HepG2 (cell line): ENCODE results near the gene GALK2. TPM values are rescaled to one million over a fixed set of nuclear protein-coding genes. Genes with fewer than 3 reads are reported as not detected.

Experiments
- CAMTA2 ChIP-seq: sonication (generic); formaldehyde crosslinking; IDR thresholded peaks from 2 replicates; pipeline ENCODE4 v1.4.0; 2020; ENCODE audit warnings: mild to moderate bottlenecking, missing genetic modification reagents, borderline replicate concordance
- ELF1 ChIP-seq: sonication (generic); formaldehyde crosslinking; IDR thresholded peaks from 2 replicates; pipeline ENCODE4 v1.4.0; 2020; ENCODE audit warnings: missing genetic modification reagents
- ETV6 ChIP-seq: sonication (generic); formaldehyde crosslinking; conservative IDR thresholded peaks from 2 replicates; pipeline ENCODE4 v1.4.0; 2020; ENCODE audit warnings: missing genetic modification reagents
- GABPA ChIP-seq, 2 experiments: IDR thresholded peaks; 2 replicates each; pipeline ENCODE4 v1.6.1; 2011 to 2016; ENCODE audit warnings: low read depth in 2 of 2, low read length in 1 of 2, missing biosample characterization in 1 of 2, missing genetic modification characterization in 1 of 2
- GZF1 ChIP-seq: sonication (generic); formaldehyde crosslinking; IDR thresholded peaks from 2 replicates; pipeline ENCODE4 v1.5.1; 2020; ENCODE audit warnings: mild to moderate bottlenecking, missing genetic modification reagents
- HES4 ChIP-seq: sonication (generic); formaldehyde crosslinking; IDR thresholded peaks from 2 replicates; pipeline ENCODE4 v1.9.0; 2021; ENCODE audit warnings: mild to moderate bottlenecking, missing genetic modification reagents, borderline replicate concordance
- KDM1A ChIP-seq: IDR thresholded peaks from 2 replicates; pipeline ENCODE4 v1.6.1; 2016; ENCODE audit warnings: missing compliant biosample characterization
- KDM3A ChIP-seq: IDR thresholded peaks from 2 replicates; pipeline ENCODE4 v1.6.1; 2018; ENCODE audit warnings: low read depth, missing compliant biosample characterization
- RNF2 ChIP-seq: fragments of 450-650 bp; conservative IDR thresholded peaks from 2 replicates; pipeline ENCODE4 v1.6.1; 2016; ENCODE audit warnings: low read depth
- STAT5B ChIP-seq: sonication (generic); formaldehyde crosslinking; IDR thresholded peaks from 2 replicates; pipeline ENCODE4 v1.4.0; 2020; ENCODE audit warnings: missing genetic modification reagents
- TCF7L2 ChIP-seq: IDR thresholded peaks from 2 replicates; pipeline ENCODE4 v1.6.1; 2011; ENCODE audit warnings: mild to moderate bottlenecking, low read depth, low read length, moderate library complexity
- ZBTB20 ChIP-seq: sonication (generic); formaldehyde crosslinking; IDR thresholded peaks from 2 replicates; pipeline ENCODE4 v1.8.1; 2023; ENCODE audit warnings: missing genetic modification reagents, low read depth, mild to moderate bottlenecking, borderline replicate concordance
- ZFP37 ChIP-seq: sonication (generic); formaldehyde crosslinking; IDR thresholded peaks from 2 replicates; pipeline ENCODE4 v1.4.0; 2020; ENCODE audit warnings: missing genetic modification reagents, borderline replicate concordance
- ZNF326 ChIP-seq: sonication (generic); formaldehyde crosslinking; IDR thresholded peaks from 2 replicates; pipeline ENCODE4 v1.4.0; 2020; ENCODE audit warnings: missing genetic modification reagents, borderline replicate concordance
- ZNF337 ChIP-seq: sonication (generic); formaldehyde crosslinking; IDR thresholded peaks from 2 replicates; pipeline ENCODE4 v1.5.1; 2020; ENCODE audit warnings: missing genetic modification reagents, low read depth, mild to moderate bottlenecking, borderline replicate concordance
- ZNF510 ChIP-seq: sonication (generic); formaldehyde crosslinking; IDR thresholded peaks from 2 replicates; pipeline ENCODE4 v1.4.0; 2020; ENCODE audit warnings: low read depth, mild to moderate bottlenecking, missing genetic modification reagents
- ZNF652 ChIP-seq: IDR thresholded peaks from 2 replicates; pipeline ENCODE4 v1.6.1; 2016; ENCODE audit warnings: low read depth, borderline replicate concordance
- ZNF747 ChIP-seq: sonication (generic); formaldehyde crosslinking; IDR thresholded peaks from 2 replicates; pipeline ENCODE4 v1.8.1; 2023; ENCODE audit warnings: missing genetic modification reagents, mild to moderate bottlenecking, borderline replicate concordance
- polyA plus RNA-seq, 8 experiments: library from polyadenylated mRNA; depleted of rRNA in 3 of 8; stranded (reverse) in 7 of 8; unstranded in 1 of 8; fragments of >200 nt; fragmentation: Illumina TruSeq in 4 of 8; extraction: Trizol in 4 of 8; gene quantifications; 2 replicates each; pipeline versions ENCODE4 v1.2.1 to v1.2.3, GENCODE V29; 2011 to 2016; ENCODE audit warnings: low read depth in 4 of 8, missing spikeins in 1 of 8, mixed read lengths in 1 of 8; ENCODE audit not compliant: insufficient read depth in 1 of 8
- total RNA-seq, 5 experiments: library from RNA; depleted of rRNA; stranded (reverse); fragments of >200 nt; fragmentation: Illumina TruSeq; extraction: Trizol; gene quantifications; 2 replicates each; pipeline ENCODE4 v1.2.3, GENCODE V29; 2016; ENCODE audit warnings: low read depth in 1 of 5
- TF ChIP-seq, protein P1 (sequence below), 2 experiments: sonication (generic) in 1 of 2; formaldehyde crosslinking in 1 of 2; IDR thresholded peaks; 2 replicates each; pipeline versions ENCODE4 v1.5.1 to v1.6.1; 2011 to 2020; ENCODE audit warnings: borderline replicate concordance in 1 of 2, low read depth in 1 of 2, low read length in 1 of 2, mild to moderate bottlenecking in 1 of 2, missing genetic modification reagents in 1 of 2, moderate library complexity in 1 of 2
- TF ChIP-seq, protein P2 (sequence below): sonication (generic); formaldehyde crosslinking; IDR thresholded peaks from 2 replicates; pipeline ENCODE4 v1.8.1; 2022; ENCODE audit warnings: mild to moderate bottlenecking, missing genetic modification reagents

GALK2 gene
- total and polyA plus RNA-seq, 2 of the 13 experiments (the other 11 are each of a cell fraction or from before 2014, with no cell fraction given) = 17.6 to 32.8 TPM

GRCh38 chr15:49169880-49170597, at the start of gene GALK2 (continued):
- TF ChIP-seq, protein P1, sequence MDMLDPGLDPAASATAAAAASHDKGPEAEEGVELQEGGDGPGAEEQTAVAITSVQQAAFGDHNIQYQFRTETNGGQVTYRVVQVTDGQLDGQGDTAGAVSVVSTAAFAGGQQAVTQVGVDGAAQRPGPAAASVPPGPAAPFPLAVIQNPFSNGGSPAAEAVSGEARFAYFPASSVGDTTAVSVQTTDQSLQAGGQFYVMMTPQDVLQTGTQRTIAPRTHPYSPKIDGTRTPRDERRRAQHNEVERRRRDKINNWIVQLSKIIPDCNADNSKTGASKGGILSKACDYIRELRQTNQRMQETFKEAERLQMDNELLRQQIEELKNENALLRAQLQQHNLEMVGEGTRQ (IDR thresholded peaks at IDR 0.05; ENCODE audit: low read depth, low read length) = no peak
- TF ChIP-seq, protein P1 (CRISPR knock-in tag; IDR thresholded peaks at IDR 0.05; ENCODE audit: borderline replicate concordance) = no peak
- no peak for TF ChIP-seq GABPA (IDR thresholded peaks at IDR 0.05; ENCODE audit: low read depth, low read length)
- peak; percentile 82 for TF ChIP-seq GABPA (CRISPR knock-in tag; IDR thresholded peaks at IDR 0.05; ENCODE audit: low read depth)
- no peak for TF ChIP-seq CAMTA2
- no peak for TF ChIP-seq STAT5B (CRISPR knock-in tag)
- no peak for TF ChIP-seq ZNF337
- TF ChIP-seq, protein P2, sequence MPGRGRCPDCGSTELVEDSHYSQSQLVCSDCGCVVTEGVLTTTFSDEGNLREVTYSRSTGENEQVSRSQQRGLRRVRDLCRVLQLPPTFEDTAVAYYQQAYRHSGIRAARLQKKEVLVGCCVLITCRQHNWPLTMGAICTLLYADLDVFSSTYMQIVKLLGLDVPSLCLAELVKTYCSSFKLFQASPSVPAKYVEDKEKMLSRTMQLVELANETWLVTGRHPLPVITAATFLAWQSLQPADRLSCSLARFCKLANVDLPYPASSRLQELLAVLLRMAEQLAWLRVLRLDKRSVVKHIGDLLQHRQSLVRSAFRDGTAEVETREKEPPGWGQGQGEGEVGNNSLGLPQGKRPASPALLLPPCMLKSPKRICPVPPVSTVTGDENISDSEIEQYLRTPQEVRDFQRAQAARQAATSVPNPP (CRISPR knock-in tag) = peak; percentile 76; the same call in 1 of the 2 replicates
- peak; percentile 75 for TF ChIP-seq ELF1 (CRISPR knock-in tag)
- no peak for TF ChIP-seq KDM3A (CRISPR knock-in tag)
- TF ChIP-seq RNF2 = peak; percentile 75
- TF ChIP-seq ZFP37 (CRISPR knock-in tag) = no peak
- TF ChIP-seq TCF7L2 = no peak
- no peak for TF ChIP-seq KDM1A (CRISPR knock-in tag)
- peak; percentile 63; the same call in 1 of the 2 replicates for TF ChIP-seq ZNF510 (CRISPR knock-in tag)
- TF ChIP-seq ZNF747 (CRISPR knock-in tag) = no peak
- peak; percentile 25; the same call in 1 of the 2 replicates for TF ChIP-seq ZNF652
- TF ChIP-seq ZNF326 (CRISPR knock-in tag) = no peak
- TF ChIP-seq ZBTB20 (CRISPR knock-in tag) = peak; percentile 55; the same call in 1 of the 2 replicates
- no peak for TF ChIP-seq ETV6 (CRISPR knock-in tag)
- peak; percentile 53; the same call in 1 of the 2 replicates for TF ChIP-seq HES4 (CRISPR knock-in tag)
- 0 out of 2 replicates have a peak, but pooled peaks have one; percentile 59 for TF ChIP-seq GZF1
